GM19438 (cell line): ENCODE data around the gene PRRT2.
"Not testable (repeated sequence)": the region's sequence is repeated elsewhere in the genome, so short reads cannot be mapped to it uniquely, and the experiment has no call there.

Experiments used
- ATAC-seq: cut with Tn5 transposase; IDR thresholded peaks from one replicate; pipeline ENCODE4 v1.9.1; 2021; ENCODE audit warnings: low read depth; ENCODE audit not compliant: unreplicated experiment

Gene PRRT2

DNA sequence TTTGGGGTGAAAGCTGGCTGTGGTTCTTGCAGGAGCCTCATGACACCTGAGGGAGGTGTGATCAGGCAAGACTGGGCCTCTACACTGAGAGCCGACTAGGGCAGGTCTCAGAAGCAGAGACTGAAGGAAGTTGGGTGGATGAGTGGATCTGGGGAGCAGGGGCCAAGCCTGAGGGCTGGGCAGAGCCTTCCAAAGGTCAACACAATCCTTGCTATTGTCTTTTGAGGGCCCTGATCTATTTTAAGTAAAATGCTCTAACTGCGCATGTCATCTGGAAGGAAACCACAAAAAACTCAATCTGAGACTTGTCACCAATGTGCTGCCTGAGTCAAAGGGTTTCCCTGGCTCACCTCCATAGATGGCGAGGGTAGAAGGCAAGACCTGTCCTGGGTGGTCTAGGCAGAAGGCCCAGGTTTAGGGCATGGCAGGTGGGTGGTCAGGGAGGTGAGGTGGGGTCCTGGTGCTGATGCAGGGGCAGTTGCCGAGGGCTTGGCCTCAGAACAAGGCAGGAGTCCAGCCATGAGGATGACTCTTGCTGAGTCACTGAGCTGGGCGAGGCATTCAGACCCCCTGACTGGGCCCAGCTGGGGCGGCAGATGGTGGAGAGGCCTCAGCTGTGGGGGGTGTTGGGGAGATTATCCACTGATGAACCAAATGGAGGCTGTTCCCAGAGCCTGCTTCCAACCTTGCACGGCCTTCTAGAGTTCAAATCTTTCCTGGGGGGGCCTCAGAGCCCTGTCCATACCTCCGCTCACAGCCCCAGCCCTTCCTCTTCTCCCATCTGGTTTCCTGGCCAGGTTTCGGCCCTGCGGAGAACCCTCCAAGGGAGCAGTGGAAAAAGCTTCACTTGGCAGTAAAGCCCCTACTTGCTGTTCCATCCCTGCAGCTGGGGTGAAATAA is 13.4 kb downstream of the PRRT2 start:
- ATAC-seq: no peak

DNA sequence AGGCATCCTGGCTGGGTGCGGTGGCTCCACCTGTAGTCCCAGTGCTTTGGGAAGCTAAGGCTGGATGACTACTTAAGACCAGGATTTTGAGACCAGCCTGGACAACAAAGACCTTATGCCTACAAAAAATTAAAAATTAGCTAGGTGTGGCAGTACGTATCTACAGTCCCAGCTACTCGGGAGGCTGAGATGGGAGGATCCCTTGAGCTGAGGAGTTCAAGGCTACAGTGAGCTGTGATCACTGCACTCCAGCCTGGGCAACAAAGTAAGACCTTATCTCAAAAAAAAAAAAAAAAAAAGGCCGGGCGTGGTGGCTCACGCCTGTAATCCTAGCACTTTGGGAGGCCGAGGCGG is 14.3 kb downstream of the PRRT2 start:
- ATAC-seq: no peak

DNA sequence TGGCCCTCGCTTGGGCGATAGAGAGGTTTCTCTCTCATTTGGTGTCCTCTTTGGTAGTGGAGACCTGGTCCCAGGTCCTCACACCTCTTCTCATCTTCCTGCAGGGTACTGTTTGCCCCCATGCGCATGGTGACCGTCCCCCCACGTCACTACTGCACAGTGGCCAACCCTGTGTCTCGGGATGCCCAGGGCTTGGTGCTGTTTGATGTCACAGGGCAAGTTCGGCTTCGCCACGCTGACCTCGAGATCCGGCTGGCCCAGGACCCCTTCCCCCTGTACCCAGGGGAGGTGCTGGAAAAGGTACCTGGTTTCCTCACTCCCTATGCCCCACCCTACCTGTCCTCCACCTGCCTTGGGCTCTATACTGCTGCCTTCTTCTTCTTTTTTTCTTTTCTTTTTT is 18.8 kb downstream of the PRRT2 start:
- no peak for ATAC-seq

DNA sequence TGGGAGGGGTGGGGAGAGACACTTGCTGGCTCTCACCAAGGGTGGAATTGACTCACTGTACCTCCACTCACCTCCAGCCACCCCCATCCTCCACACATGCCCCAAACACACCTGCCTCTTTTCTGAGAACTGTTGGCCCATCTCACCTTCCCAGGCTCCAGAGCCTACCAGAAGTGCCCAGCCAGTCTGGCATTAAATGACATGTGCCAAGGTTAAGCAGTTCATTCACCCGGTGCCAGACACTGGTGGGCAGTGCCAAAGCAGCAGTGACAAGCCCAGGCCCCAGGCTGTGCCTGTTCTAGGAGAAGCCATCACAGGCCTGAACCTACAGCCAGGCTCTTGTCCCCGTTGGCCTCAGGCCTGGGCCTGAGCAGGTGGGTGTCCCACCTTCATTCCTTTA is 19.5 kb downstream of the PRRT2 start:
- no peak for ATAC-seq

DNA sequence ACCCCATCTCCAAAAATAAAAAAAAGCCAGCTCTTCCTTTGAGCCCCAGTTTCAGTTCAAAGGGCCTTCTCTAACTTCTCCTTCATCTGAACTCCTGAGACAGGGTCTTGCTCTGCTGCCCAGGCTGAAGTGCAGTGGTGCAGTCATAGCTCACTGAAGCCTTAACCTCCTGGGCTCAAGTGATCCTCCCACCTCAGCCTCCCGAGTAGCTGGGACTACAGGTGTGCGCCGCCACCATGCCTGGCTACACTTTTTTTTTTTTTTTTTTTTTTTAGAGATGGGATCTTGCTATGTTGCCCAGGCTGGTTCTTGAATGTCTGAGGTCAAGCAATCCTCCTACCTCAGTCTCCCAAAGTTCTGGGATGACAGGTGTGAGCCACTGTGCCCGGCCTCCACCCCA is 21.2 kb downstream of the PRRT2 start:
- ATAC-seq: not testable (repeated sequence)

DNA sequence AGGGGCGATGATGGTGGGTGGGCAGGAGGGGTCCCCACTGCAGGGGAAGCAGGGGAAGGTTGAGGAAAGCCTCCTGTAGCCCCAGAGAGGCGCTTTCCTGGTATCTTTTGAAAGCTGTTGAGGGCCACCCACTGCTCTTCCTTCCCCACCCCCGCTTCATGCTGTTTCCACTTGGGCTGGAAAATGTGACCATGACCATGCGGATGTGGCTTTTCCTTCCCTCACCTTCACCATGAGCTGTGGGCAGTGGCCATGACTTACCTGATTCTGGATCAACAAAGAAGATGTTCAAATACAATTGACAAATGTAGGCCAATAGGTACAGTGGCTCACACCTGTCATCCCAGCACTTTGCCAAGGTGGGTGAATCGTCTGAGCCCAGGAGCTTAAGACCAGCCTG is 22.1 kb downstream of the PRRT2 start:
- no peak for ATAC-seq

DNA sequence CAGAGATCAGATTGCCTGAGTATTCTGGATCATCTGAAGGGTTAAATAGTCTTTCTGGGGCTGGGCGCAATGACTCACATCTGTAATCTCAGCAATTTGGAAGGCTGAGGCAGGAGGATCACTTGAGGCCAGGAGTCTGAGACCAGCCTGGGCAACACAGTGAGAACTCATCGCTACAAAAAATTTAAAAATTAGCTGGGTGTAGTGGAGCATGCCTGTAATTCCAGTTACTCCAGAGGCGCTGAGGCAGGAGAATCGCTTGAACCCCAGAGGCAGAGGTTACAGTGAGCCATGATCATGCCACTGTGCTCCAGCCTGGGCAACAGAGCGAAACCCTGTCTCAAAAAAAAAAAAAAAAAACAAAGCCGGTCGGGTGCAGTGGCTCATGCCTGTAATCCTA is 23.9 kb downstream of the PRRT2 start:
- no peak for ATAC-seq

DNA sequence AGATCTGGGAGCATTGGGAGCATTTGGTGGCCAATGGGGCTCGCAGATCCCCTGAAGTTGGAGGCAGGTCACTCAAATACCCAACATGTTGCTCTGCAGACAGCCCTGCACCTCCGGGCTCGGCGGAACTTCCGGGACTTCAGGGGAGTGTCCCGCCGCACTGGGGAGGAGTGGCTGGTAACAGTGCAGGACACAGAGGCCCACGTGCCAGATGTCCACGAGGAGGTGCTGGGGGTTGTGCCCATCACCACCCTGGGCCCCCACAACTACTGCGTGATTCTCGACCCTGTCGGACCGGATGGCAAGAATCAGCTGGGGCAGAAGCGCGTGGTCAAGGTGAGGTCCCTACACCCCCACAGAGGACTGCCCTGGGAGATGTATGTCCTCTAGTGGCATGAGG is 24.6 kb downstream of the PRRT2 start:
- no peak for ATAC-seq

DNA sequence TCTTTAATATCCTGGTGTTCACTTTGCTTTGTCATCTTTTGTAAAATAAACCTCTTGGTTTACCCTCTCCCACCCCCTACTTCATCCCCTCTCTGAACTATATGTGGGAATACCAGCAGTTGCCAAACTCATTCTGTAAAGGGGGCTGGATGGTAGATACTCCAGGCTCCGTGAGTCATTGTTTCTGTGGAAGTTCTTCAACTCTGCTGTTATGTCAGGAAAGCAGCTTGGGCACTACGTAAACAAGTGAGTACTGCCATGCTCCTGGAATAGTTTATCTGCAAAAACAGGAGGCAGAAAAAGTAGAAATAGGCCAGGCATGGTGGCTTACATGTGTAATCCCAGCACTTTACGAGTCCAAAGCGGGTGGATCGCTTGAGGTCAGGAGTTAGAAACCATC is 25.8 kb downstream of the PRRT2 start:
- ATAC-seq: no peak

DNA sequence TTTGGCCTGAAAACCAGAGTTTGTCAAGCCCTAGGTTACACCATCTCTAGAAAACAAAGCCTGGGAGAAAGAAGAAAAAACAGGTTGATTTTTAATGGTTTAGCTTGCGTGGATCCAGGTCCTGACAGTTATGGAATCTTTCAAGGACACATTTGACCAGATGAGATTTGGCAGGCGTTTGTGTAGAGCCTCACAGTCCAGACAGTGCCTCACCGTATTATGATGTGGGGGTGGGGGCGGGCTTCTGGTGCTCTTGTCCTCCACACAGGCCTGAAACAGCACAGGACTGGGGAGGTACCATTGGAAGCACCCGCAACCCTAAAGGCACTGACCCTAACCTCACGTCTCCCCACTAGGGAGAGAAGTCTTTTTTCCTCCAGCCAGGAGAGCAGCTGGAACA is 27.8 kb downstream of the PRRT2 start:
- no peak for ATAC-seq

DNA sequence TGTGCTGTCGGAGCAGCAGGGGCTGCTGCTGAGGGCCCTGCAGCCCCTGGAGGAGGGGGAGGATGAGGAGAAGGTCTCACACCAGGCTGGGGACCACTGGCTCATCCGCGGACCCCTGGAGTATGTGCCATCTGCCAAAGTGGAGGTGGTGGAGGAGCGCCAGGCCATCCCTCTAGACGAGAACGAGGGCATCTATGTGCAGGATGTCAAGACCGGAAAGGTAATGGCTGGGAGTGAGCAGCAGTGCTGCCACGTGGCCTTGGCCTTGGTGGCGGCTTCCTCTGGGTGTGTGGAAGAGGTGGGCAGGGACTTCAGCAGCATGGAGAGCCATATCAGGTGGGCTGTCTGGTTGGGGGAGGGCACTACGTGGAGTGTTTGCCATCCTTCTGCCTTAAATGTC is 28.2 kb downstream of the PRRT2 start:
- ATAC-seq: no peak

DNA sequence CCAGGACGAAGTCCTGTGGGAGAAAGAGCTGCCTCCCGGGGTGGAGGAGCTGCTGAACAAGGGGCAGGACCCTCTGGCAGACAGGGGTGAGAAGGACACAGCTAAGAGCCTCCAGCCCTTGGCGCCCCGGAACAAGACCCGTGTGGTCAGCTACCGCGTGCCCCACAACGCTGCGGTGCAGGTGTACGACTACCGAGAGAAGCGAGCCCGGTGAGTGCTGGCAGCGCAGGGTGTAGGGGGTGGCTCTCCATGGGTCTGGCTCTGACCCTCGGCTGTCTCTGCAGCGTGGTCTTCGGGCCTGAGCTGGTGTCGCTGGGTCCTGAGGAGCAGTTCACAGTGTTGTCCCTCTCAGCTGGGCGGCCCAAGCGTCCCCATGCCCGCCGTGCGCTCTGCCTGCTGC is 29.6 kb downstream of the PRRT2 start:
- no peak for ATAC-seq

DNA sequence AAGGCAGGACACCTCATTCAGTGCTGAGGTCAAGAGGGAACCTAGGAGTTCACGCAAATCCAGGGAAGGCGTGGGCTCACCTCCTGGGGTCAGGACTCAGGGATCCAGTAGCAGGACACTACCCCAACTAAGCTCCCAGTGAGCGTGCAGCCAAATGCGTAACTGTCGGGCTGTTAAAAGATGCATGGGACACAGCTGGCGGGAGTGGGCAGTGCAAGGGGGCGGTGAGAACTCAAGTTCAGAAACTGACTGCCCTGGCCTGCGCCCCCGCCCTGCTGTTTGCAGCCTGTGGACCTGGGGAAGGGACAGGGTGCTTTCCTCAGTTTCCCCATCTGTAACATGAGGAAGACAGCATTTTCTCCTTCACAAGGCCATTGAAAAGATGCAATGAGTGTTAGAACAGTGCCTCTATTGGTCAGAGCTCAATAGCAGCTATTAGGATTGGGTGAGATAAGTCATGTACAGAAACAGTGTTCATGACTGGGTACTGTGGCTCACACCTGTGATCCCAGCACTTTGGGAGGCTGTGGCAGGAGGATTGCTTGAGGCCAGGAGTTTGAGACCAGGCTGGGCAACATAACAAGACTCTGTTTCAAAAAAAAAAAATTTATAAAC is 30.8 kb downstream of the PRRT2 start:
- no peak for ATAC-seq

DNA sequence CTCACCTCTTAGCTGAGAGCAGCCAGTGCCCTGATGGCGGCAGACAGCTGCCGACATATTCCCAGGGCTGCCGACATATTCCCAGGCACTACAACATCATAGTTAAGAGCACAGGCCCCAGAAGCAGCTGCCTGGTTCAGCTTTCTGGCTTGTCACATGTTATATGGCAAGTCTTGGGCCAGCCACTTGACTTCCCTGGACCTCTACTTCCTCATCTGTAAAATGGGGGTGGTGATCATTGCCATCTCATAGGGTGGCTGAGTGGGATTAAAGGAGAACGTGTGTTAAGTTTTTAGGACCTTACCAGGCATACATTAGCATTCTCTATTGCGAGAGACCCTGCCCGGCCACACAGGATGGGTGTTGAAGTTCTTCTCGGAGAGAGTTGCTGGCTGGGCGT is 31.9 kb downstream of the PRRT2 start:
- no peak for ATAC-seq

DNA sequence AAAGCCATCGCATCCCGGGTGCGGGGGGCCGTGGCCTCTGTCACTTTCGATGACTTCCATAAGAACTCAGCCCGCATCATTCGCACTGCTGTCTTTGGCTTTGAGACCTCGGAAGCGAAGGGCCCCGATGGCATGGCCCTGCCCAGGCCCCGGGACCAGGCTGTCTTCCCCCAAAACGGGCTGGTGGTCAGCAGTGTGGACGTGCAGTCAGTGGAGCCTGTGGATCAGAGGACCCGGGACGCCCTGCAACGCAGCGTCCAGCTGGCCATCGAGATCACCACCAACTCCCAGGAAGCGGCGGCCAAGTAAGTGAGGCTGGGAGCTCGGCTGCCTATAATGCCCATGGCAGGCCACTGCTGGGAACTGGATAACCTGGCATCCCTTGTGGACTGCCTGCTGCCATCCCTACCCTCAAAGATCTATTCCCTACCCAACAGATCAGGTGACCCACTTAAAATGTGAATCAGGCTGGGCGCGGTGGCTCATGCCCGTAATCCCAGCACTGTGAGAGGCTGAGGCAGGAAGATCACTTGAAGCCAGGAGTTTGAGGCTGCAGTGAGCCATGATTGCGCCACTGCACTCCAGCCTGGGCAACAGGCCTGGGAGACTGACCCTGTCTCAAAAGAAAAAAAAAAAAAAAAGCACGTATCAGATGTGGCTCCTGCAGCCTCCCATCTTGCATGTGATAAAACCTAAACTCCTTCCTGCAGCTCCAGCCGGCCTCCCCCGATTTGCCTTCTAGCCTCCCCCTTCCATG is 32.8 kb downstream of the PRRT2 start:
- ATAC-seq: no peak

DNA sequence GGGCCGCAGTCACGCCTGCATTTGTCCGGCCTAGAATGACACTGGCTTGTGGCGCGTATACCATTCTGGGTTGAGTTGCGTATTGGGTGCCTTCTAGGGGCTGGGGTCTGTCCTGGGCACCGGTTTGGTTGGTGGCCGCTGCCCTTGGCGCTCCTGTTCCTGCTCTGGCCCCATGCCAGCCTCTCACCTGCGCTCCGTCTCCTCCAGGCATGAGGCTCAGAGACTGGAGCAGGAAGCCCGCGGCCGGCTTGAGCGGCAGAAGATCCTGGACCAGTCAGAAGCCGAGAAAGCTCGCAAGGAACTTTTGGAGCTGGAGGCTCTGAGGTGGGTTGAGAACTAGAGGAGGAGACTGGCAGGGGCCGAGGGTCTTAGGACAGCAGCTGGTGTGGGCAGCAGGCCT is 33.7 kb downstream of the PRRT2 start:
- ATAC-seq: no peak

DNA sequence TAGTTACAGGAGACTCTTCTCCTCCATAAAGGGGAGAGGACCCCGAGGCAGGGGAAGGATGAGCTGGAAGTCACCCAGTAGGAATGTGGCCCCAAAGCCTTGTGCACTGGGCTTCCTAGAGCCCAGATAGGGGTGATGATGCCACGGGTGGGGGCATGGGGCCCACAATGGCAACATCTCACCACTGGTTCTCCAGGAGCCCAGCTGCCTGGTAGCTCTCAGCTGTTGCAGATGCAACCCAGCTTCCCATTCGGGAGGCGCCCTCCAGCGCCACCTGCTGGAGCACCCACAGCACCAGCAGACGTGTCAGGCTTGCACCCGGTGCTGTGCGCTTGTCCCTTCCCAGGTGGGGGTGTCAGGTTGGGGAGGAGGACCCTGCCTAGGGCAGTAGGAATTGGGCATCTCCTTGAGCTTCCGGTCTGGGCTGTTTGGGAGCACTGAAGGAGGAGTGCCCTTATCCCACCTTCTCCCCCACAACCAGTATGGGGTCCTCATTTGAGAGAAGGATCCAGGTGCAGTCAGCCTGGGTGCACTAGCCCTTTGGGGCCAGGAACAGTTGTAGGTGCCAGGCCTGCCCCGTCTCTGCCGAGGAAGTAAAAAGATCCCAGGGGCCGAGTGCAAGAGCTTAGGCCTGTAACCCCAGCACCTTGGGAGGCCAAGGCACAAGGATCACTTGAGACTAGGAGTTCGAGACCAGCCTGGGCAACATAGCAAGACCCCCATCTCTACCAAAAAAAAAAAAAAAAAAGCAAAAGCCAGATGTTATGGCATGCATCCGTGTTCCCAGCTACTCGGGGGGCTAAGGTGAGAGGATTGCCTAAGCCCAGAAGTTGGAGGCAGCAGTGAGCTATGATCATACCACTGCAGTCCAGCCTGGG is 36.7 kb downstream of the PRRT2 start:
- no peak for ATAC-seq

DNA sequence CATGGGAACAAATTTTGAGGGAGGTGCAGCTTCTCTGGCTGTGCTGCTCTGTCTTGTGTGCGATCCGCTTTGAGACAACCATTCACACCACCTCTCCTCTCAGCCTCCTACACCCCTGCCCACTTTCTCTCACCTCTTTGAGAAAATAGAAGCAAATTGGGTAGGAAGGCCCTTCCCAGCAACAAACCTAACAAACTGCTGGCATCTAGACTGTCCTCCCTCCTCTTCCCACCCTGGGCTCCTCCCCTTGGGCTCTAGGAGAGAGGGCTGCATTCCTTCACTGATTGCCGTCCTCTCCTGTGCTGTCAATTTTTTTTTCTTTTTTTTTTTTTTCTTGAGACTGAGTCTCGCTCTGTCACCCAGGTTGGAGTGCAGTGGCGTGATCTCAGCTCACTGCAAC is 37.5 kb downstream of the PRRT2 start:
- ATAC-seq: no peak

DNA sequence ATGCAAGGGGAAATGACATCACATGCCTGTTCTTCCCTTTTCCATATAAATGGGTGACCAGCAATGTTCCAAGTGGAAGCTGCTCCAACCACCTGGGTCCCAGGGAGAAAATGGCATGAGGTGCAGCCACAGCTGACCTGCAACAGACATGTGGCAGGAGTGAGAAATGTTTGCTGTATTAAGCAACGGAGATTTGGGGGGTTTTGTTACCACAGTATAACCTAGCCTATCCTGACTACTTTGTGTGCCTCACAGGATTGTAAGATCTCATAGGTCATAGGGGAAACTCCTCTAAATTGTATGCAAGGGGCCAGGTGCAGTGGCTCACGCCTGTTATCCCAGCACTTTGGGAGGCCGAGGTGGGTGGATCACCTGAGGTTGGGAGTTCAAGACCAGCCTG is 39.0 kb downstream of the PRRT2 start:
- no peak for ATAC-seq

DNA sequence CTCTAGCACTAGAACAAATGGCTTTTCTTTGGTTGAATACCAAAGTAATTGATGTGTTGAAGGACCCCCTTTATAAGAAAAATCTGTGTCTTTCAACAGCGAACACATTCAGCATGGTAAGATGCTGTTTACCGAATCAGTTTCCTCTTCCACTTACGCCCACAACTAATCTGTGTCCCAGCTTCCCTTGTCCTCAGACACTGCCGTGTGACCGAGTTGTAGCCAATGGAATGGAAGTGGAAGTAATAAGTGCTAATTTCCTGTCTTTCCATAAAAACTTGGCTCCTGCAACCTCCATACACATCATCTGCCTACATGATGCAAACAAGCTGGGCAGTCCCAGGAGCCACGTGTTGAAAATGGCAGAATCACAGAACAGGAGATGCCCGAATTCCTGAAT is 40.7 kb downstream of the PRRT2 start:
- no peak for ATAC-seq
